Colonic mucosa (tissue), 4 donors: ENCODE measurements around the gene SETD1A. TPM values are rescaled to one million over a fixed set of nuclear protein-coding genes. Genes with fewer than 3 reads are reported as not detected.

Experiments
- DNase-seq: peaks from one replicate; pipeline ENCODE4 v3.0.0-alpha.2; 2020
- H3K27ac ChIP-seq: fragments of 200-600 bp; one replicate; pipeline ENCODE4 v1.8.0; 2021
- H3K27me3 ChIP-seq: fragments of 200-600 bp; one replicate; pipeline ENCODE4 v1.8.0; 2021
- H3K36me3 ChIP-seq: fragments of 200-600 bp; one replicate; pipeline ENCODE4 v1.8.0; 2021
- H3K4me1 ChIP-seq: fragments of 200-600 bp; one replicate; pipeline ENCODE4 v1.8.0; 2021; ENCODE audit warnings: mild to moderate bottlenecking
- H3K4me3 ChIP-seq: fragments of 200-600 bp; one replicate; pipeline ENCODE4 v1.8.0; 2021
- H3K9ac ChIP-seq, 2 donors: one replicate each; pipeline ENCODE4 v1.7.0; 2013; ENCODE audit warnings: control low read depth in 2 of 2, low read depth in 2 of 2, low read length in 2 of 2
- H3K9me3 ChIP-seq: fragments of 200-600 bp; one replicate; pipeline ENCODE4 v1.8.0; 2021
- CTCF ChIP-seq: fragments of 200-600 bp; IDR thresholded peaks from one replicate; pipeline ENCODE4 v1.8.0; 2022; ENCODE audit warnings: antibody characterized with exemption, mild to moderate bottlenecking
- intact Hi-C: fragments of 100-400 bp; cut with DNase I; formaldehyde crosslinking; loops from one replicate; pipeline ENCODE4 v1.14.1; 2022
- total RNA-seq, 2 donors: library from RNA; stranded (reverse); fragmentation: NEBNext Ultra II Directional in 1 of 2; extraction: Animal tissue kit (Norgen Biotek cat#: 25700) in 1 of 2; gene quantifications; one replicate each; pipeline ENCODE4 v1.2.1, GENCODE V29; 2021
- donor health status: healthy.
- donor health status: DM: no; HTN: no; CAD: no.
- donor health status: DM: no; HTN: no; CAD: no.

The SETD1A gene
- total RNA-seq, 2 donors from 2014 or later: 11.6 to 15.9 TPM

GRCh38 chr16:30942426-30942806 is 15.1 kb upstream of the SETD1A start:
- Histone ChIP-seq H3K9me3 (no peaks in the 10 kb centered on the region), H3K27ac (peak overlapping the region; percentile 55), H3K27me3 (no peaks in the 10 kb centered on the region), H3K36me3 (no peaks in the 10 kb centered on the region), H3K9ac (peak overlapping the region in 1 of 2 donors; percentile 32), H3K4me1 (peaks cover 10% of the 10 kb centered on the region), H3K4me3 (no peak overlapping the region)
- intact Hi-C loops: no loop called here
- DNase-seq: peak; percentile 32
- no peak for TF ChIP-seq CTCF

GRCh38 chr16:30944352-30944751 is 13.2 kb upstream of the SETD1A start:
- Histone ChIP-seq H3K9ac (no peak overlapping the region), H3K9me3 (no peaks in the 10 kb centered on the region), H3K36me3 (no peaks in the 10 kb centered on the region), H3K27ac (no peak overlapping the region), H3K4me3 (no peak overlapping the region), H3K27me3 (no peaks in the 10 kb centered on the region), H3K4me1 (peaks cover 10% of the 10 kb centered on the region)
- no peak for DNase-seq
- TF ChIP-seq CTCF: no peak
- intact Hi-C loops: no loop called here

- Histone ChIP-seq H3K27ac (no peak overlapping the region), H3K4me1 (peaks cover 22% of the 10 kb centered on the region), H3K36me3 (no peaks in the 10 kb centered on the region)
Measured at GRCh38 chr16:30946671-30947540, 10.6 kb upstream of the SETD1A start.

GRCh38 chr16:30947541-30947858 is 10.1 kb upstream of the SETD1A start:
- Histone ChIP-seq H3K4me1 (peaks cover 16% of the 10 kb centered on the region), H3K9ac (peak overlapping the region in 1 of 2 donors; percentile 19), H3K9me3 (no peaks in the 10 kb centered on the region), H3K27ac (no peak overlapping the region), H3K36me3 (no peaks in the 10 kb centered on the region), H3K4me3 (no peak overlapping the region), H3K27me3 (no peaks in the 10 kb centered on the region)
- TF ChIP-seq CTCF: no peak
- DNase-seq: no peak
- intact Hi-C loops: no loop called here

More at GRCh38 chr16:30946671-30947540, 10.6 kb upstream of the SETD1A start:
- DNase-seq: no peak
- Histone ChIP-seq H3K9ac (no peak overlapping the region), H3K27me3 (no peaks in the 10 kb centered on the region), H3K4me3 (no peak overlapping the region), H3K9me3 (no peaks in the 10 kb centered on the region)
- intact Hi-C loops: no loop called here
- TF ChIP-seq CTCF: no peak

- no peaks in the 10 kb centered on the region for H3K27me3 ChIP-seq
- peaks cover 12% of the 10 kb centered on the region for H3K4me1 ChIP-seq
- peak overlapping the region; percentile 90 for H3K4me3 ChIP-seq
- H3K36me3 ChIP-seq: no peaks in the 10 kb centered on the region
- DNase-seq: peak; percentile 89
- intact Hi-C loops: no loop called here
- peak overlapping the region; percentile 94 for H3K27ac ChIP-seq
- H3K9ac ChIP-seq: peak overlapping the region; percentile 26 to 86
- no peaks in the 10 kb centered on the region for H3K9me3 ChIP-seq
- TF ChIP-seq CTCF: no peak
Measured at GRCh38 chr16:30947859-30948666, 9.5 kb upstream of the SETD1A start.
